NT2/D1 (cell line): ENCODE results near the gene SPTAN1.

Source experiments
- SUZ12 ChIP-seq: IDR thresholded peaks from 2 replicates; pipeline ENCODE4 v1.6.1; 2011; ENCODE audit not compliant: insufficient read length, insufficient read depth; ENCODE audit errors: extremely low read depth
- ZNF274 ChIP-seq: IDR thresholded peaks from 2 replicates; pipeline ENCODE4 v1.6.1; 2011; ENCODE audit warnings: mild to moderate bottlenecking, low read depth, low read length

GRCh38 chr9:128642675-128643245 is 90.4 kb downstream of the SPTAN1 start:
- TF ChIP-seq SUZ12 (no peak), ZNF274 (no peak)
